Smooth muscle cell (in vitro differentiated cells): ENCODE data around the gene CDR2L. TPM values are rescaled to one million over a fixed set of nuclear protein-coding genes. Genes with fewer than 3 reads are reported as not detected.
"Not testable (repeated sequence)": the region's sequence is repeated elsewhere in the genome, so short reads cannot be mapped to it uniquely, and the experiment has no call there.

Source experiments
- DNase-seq: peaks from one replicate; lab custom pipeline; 2025; ENCODE audit not compliant: unreplicated experiment; lab: John Stamatoyannopoulos, UW
- H2AFZ ChIP-seq: fragments of 200-600 bp; sonication (generic); 2 replicates; pipeline ENCODE4 v1.6.0; 2016; ENCODE audit warnings: antibody characterized with exemption, low read depth, mild to moderate bottlenecking
- H3F3A ChIP-seq: fragments of 200-600 bp; sonication (generic); 2 replicates; pipeline ENCODE4 v1.6.0; 2017; ENCODE audit warnings: antibody characterized with exemption, low read depth
- H3K27ac ChIP-seq: fragments of 200-600 bp; sonication (generic); 2 replicates; pipeline ENCODE4 v1.5.1; 2016; ENCODE audit warnings: low read depth, mild to moderate bottlenecking
- H3K27me3 ChIP-seq: fragments of 200-600 bp; sonication (generic); 2 replicates; pipeline ENCODE4 v1.6.1; 2016; ENCODE audit warnings: low read depth, mild to moderate bottlenecking
- H3K36me3 ChIP-seq: fragments of 200-600 bp; sonication (generic); 2 replicates; pipeline ENCODE4 v1.5.1; 2016; ENCODE audit warnings: low read depth
- H3K4me1 ChIP-seq: fragments of 200-600 bp; sonication (generic); 2 replicates; pipeline ENCODE4 v1.5.1; 2016; ENCODE audit warnings: low read depth
- H3K4me2 ChIP-seq: fragments of 200-600 bp; sonication (generic); 2 replicates; pipeline ENCODE4 v1.6.0; 2016; ENCODE audit warnings: mild to moderate bottlenecking
- H3K4me3 ChIP-seq: fragments of 200-600 bp; sonication (generic); 2 replicates; pipeline ENCODE4 v1.5.1; 2016; ENCODE audit warnings: mild to moderate bottlenecking
- H3K79me2 ChIP-seq: fragments of 200-600 bp; sonication (generic); 2 replicates; pipeline ENCODE4 v1.6.0; 2016; ENCODE audit warnings: low read depth, mild to moderate bottlenecking
- H3K9ac ChIP-seq: fragments of 200-600 bp; sonication (generic); 2 replicates; pipeline ENCODE4 v1.6.0; 2016; ENCODE audit warnings: low read depth
- H3K9me3 ChIP-seq: fragments of 200-600 bp; sonication (generic); replicated peaks from 2 replicates; pipeline ENCODE4 v1.5.1; 2016; ENCODE audit warnings: low read depth
- H4K20me1 ChIP-seq: fragments of 200-600 bp; sonication (generic); 2 replicates; pipeline ENCODE4 v1.6.0; 2016; ENCODE audit warnings: low read depth
- WGBS: methylation state at CpG from one replicate; pipeline ENCODE4 v1.1.7; 2016; ENCODE audit warnings: low lambda C conversion rate; 5-methylcytosine and 5-hydroxymethylcytosine counted together
- polyA plus RNA-seq: library from polyadenylated mRNA; unstranded; fragments of >200 nt; fragmentation: Nextera tagmentation; extraction: Ambion mirVana; gene quantifications from 2 replicates; pipeline ENCODE4 v1.2.1, GENCODE V29; 2016
- total RNA-seq: library from RNA; depleted of rRNA; stranded (reverse); fragments of >200 nt; gene quantifications from 2 replicates; pipeline ENCODE4 v1.2.3, GENCODE V29; 2014
- TF ChIP-seq, protein P1 (sequence below): fragments of 200-600 bp; sonication (generic); IDR thresholded peaks from 2 replicates; pipeline ENCODE4 v1.5.1; 2017; ENCODE audit warnings: borderline replicate concordance, mild to moderate bottlenecking, antibody characterized with exemption; ENCODE audit not compliant: insufficient read depth, poor library complexity, severe bottlenecking

CDR2L gene
- total and polyA plus RNA-seq, 2 experiments from 2014 or later: 37.8 to 40.7 TPM

DNA sequence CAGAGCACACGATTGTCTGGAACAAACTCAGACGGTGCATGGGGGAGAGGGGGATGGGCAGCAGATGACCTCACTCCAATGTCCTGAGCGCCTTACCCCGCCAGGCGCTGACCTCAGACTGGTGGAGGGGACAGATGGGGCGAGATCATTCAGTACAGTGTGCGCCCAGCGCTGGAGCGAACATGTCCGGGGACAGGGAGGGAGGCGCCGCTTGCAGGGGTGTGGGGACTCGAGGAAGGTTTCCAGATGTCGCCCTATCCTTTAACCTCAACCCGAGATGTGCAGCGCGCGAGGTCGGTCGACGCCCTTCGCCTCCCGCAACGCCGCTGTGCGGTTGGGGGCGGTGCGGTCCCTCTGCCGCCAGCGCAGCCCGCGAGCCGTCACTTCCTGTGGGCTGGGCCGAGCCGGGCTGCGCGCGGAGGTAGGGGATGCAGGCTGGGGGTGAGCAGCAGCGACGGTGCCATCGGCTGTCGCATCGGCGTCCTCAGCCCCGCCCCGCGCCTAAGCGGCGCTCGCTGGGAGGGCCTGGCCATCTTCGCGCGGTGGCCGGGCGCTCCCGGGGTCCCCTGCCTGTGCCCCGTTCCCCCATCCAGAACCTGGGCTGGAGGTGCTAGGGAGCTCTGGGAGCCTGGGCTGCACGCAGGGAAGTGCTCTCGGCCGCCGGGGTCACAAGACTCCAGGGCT lies 5.3 kb upstream of the CDR2L start:
- Histone ChIP-seq H2AFZ (peak overlapping the region; percentile 72), H3K4me1 (peaks cover 11% of the 10 kb centered on the region), H3K36me3 (no peaks in the 10 kb centered on the region), H3K79me2 (no peaks in the 10 kb centered on the region), H3K4me3 (peak overlapping the region; percentile 63), H3F3A (peaks cover 18% of the 10 kb centered on the region), H3K27ac (peak overlapping the region; percentile 77), H3K27me3 (no peaks in the 10 kb centered on the region), H3K4me2 (peak overlapping the region; percentile 89), H4K20me1 (no peaks in the 10 kb centered on the region), H3K9me3 (no peaks in the 10 kb centered on the region), H3K9ac (peak overlapping the region; percentile 77)
- TF ChIP-seq, protein P1, sequence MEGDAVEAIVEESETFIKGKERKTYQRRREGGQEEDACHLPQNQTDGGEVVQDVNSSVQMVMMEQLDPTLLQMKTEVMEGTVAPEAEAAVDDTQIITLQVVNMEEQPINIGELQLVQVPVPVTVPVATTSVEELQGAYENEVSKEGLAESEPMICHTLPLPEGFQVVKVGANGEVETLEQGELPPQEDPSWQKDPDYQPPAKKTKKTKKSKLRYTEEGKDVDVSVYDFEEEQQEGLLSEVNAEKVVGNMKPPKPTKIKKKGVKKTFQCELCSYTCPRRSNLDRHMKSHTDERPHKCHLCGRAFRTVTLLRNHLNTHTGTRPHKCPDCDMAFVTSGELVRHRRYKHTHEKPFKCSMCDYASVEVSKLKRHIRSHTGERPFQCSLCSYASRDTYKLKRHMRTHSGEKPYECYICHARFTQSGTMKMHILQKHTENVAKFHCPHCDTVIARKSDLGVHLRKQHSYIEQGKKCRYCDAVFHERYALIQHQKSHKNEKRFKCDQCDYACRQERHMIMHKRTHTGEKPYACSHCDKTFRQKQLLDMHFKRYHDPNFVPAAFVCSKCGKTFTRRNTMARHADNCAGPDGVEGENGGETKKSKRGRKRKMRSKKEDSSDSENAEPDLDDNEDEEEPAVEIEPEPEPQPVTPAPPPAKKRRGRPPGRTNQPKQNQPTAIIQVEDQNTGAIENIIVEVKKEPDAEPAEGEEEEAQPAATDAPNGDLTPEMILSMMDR: no peak
- DNase-seq: peak; percentile 42
- under 1% methylated on average over 58 of the region's 61 CpGs for WGBS

DNA sequence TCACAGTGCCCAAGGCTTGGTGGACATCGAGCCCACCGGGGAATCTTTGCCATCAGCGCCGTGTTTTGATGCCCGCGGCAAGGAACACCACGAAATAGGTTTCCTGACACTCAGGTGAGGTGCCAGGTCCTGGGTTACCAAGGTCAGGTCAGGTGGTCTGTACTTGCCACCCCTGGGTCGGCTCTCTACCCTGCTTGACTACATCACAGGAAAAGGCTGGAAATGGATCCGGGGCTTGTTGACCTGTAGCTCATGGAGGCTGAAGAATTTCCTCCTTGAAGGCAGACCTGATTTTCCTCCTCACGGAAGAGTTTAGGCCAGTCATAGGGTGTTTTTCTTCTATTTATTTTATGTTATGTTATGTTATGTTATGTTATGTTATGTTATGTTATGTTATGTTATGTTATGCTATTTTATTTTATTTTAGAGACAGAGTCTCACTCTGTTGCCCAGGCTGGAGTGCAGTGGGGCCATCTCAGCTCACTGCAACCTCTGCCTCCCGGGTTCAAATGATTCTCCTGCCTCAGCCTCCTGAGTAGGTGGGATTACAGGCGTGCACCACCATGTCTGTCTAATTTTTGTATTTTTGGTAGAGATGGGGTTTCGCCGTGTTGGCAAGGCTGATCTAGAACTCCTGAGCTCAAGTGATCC lies 4.6 kb upstream of the CDR2L start:
- not testable (repeated sequence) for H3K79me2 ChIP-seq, H3K9me3 ChIP-seq, H3K36me3 ChIP-seq, H3K27me3 ChIP-seq, DNase-seq, H4K20me1 ChIP-seq
- peak overlapping the region; percentile 72 for H2AFZ ChIP-seq
- H3F3A ChIP-seq: peaks cover 18% of the 10 kb centered on the region
- peak overlapping the region; percentile 77 for H3K9ac ChIP-seq
- H3K4me2 ChIP-seq: peak overlapping the region; percentile 89
- H3K4me1 ChIP-seq: peaks cover 11% of the 10 kb centered on the region
- WGBS: 29% methylated on average over 14 of the region's 14 CpGs
- peak overlapping the region; percentile 77 for H3K27ac ChIP-seq
- H3K4me3 ChIP-seq: peak overlapping the region; percentile 63

GRCh38 chr17:74986206-74986576 lies 1.2 kb upstream of the CDR2L start:
- Histone ChIP-seq H3K9ac (no peak overlapping the region), H3K4me3 (no peak overlapping the region), H3K4me1 (peaks cover 16% of the 10 kb centered on the region), H3K27ac (no peak overlapping the region), H3K36me3 (no peaks in the 10 kb centered on the region), H3K79me2 (peaks cover 24% of the 10 kb centered on the region), H2AFZ (no peak overlapping the region), H3K9me3 (no peaks in the 10 kb centered on the region), H3K4me2 (no peak overlapping the region), H4K20me1 (peaks cover 10% of the 10 kb centered on the region), H3K27me3 (no peaks in the 10 kb centered on the region), H3F3A (peaks cover 18% of the 10 kb centered on the region)
- no peak for DNase-seq
- 88% methylated on average over 3 of the region's 3 CpGs for WGBS
- TF ChIP-seq, protein P1: no peak

DNA sequence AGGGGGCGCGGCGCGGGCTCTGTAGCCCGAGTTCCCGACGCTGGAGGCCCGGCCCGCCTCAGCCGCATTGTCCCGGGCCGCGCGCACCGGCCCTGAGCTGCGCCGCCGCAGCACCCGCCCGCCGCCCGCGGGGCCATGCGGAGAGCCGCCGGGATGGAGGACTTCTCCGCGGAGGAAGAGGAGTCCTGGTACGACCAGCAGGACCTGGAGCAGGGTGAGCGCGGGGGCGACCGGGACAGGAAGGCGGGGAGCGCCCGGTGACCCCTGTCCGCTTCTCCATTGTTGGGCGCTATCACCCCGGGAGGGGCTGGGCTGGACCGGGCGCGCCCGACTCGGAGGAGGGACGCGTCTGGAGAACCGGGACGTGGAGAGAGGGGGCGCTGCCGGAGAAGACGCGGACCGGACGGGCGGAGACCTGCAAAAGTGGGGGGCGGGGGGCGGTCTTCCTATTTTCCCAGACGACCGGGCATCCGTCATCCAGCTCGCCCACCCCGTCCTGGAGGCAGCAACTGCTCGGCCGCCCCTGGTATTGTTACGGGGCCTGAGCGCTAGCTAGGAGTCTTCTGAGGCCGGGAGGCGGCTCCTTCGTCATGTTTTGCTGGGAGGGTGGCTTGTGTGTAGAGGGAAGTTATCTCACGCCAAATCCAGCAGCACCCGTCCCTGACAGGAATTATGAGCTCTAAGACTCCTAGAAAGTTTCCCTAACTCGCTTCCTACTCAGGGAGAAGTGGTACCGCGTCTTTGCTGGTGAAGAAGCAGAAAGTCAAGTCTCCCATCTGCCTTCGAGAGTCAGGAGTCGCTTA lies 678 bp downstream of the CDR2L start:
- TF ChIP-seq, protein P1: peak; percentile 17
- 1% methylated on average over 61 of the region's 76 CpGs for WGBS
- Histone ChIP-seq H4K20me1 (peaks cover 24% of the 10 kb centered on the region), H3K27ac (peak overlapping the region; percentile 98), H3K4me3 (peak overlapping the region; percentile 93), H3K79me2 (peaks cover 41% of the 10 kb centered on the region), H3K27me3 (no peaks in the 10 kb centered on the region), H3K36me3 (no peaks in the 10 kb centered on the region), H3F3A (peaks cover 15% of the 10 kb centered on the region), H3K4me2 (peak overlapping the region; percentile 94), H3K9me3 (no peaks in the 10 kb centered on the region), H3K9ac (peak overlapping the region; percentile 95), H2AFZ (no peak overlapping the region), H3K4me1 (peaks cover 7% of the 10 kb centered on the region)
- DNase-seq: peak; percentile 73
